HG03175 (cell line): ENCODE measurements around the gene MUC4.
"Not testable (repeated sequence)": the region's sequence is repeated elsewhere in the genome, so short reads cannot be mapped to it uniquely, and the experiment has no call there.

Source experiments
- ATAC-seq: cut with Tn5 transposase; IDR thresholded peaks from one replicate; pipeline ENCODE4 v1.9.1; 2021; ENCODE audit warnings: mild to moderate bottlenecking, moderate library complexity; ENCODE audit not compliant: unreplicated experiment

MUC4 gene

DNA sequence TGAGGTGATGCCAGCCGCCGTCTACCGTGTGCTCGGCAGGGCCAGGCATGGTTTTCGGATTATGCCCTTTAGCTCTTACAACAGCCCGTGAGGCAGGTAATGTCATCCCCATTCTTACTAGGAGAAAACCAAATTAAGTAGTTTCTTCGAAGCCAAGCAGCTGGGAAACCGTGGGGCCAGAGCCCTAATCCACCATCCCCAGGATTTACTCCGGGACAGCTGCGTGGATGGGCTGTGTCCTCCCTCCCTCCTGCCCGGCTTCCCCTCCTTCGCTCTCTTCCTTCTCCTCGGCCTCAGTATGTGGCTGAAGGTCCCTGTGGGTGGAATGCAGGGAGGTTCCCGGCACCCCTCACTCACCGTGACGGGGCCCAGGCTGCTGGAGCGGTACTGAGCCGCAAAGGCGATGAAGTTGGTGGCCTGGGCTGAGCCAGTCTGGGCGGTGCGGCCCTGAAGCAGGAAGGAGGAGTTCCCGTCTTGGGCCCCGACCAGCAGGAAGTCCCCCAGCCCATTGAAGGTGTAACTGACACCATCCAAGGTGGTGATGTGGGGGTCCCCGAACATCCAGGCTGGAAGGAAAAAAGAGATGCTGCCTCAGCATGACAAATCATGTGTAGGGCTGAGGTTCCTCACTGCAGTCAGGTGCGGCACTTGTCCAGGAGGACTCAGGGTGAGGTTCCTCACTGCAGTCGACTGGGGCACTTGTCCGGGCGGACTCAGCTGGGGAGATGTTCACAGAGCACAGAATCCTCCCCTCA lies 48.5 kb downstream of the MUC4 start:
- no peak for ATAC-seq

DNA sequence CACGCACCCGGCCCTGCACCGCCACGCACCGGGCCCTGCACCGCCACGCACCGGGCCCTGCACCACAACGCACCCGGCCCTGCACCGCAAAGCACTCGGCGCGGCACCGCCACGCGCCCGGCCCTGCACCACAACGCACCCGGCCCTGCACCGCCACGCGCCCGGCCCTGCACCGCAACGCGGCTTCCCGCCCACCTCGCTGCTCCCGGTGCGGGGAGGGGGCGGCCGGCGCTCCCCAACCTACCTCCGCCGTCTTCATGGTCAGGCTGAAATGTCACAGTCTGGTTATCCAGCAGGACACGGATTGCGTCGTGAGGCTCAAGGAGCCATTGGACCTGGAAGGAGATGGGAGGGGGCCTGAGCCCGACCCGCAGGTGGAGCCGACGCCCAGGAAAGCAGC lies 49.1 kb downstream of the MUC4 start:
- ATAC-seq = no peak

DNA sequence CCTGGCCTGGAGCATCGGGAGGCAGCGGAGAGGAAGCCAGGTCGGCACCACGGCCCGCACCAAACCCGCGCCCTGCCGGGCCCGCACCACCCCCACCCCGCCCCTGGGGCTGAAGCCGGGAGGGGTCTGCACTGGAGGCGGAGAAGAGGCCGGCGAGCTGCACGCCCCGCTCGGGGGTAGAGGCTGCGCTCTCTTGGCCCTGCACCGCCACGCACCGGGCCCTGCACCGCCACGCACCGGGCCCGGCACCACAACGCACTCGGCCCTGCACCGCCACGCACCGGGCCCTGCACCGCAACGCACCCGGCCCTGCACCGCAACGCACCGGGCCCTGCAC lies 49.5 kb downstream of the MUC4 start:
- no peak for ATAC-seq

DNA sequence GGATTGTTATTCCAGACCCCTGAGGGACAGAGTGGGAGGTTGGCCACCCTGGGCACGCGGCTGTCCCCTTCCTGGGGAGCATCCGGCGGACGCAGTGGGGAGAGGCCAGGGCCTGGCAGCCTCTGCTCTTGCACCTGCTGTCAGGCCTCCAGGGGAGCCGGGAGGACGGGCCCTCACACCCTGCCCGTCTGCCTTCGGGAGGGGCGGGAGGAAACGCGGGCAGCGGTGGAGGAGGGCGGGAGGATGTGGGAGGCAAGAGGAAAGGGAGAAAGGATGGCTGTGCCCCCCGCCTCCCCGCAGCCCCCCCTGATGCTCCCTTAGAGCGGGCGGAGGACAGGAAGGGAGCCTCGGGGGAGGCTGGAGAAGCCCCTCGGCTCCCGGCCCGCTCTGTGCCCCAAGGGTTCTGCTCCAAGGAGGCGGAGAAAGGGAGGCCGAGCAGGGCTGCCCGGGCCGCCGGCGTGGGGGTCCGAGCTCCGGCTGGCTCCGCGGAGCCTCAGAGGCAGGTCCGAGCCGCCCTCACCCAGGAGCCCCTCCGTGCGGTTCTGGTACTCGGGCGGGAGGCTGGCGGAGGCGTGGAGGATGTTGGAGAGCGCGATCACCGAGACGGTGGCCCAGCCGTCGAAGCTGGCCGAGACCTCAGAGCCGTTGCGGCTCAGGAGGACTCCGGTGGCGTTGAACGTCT lies 50.0 kb downstream of the MUC4 start:
- no peak for ATAC-seq

DNA sequence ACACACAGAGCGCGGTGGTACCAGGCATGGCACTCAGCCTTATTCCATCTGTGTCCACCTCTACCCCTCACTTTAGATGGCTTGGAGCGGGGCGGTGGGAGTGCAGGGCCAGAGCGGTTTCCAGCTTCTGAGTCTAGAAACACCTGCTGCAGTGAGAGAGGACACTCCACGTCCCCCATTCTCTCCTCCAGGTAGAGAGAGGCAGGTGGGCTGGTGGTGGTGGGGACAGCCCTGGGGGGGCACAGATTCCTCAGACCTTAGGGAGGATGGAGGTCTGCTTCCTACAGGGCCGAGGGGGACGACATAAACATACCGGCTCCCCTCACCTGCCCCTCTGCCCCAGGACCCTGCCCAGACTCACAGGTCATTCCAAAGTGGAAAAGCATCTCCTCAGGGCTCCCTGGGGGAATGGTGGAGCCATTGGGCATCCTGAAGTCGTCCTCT lies 50.6 kb downstream of the MUC4 start:
- ATAC-seq = no peak

DNA sequence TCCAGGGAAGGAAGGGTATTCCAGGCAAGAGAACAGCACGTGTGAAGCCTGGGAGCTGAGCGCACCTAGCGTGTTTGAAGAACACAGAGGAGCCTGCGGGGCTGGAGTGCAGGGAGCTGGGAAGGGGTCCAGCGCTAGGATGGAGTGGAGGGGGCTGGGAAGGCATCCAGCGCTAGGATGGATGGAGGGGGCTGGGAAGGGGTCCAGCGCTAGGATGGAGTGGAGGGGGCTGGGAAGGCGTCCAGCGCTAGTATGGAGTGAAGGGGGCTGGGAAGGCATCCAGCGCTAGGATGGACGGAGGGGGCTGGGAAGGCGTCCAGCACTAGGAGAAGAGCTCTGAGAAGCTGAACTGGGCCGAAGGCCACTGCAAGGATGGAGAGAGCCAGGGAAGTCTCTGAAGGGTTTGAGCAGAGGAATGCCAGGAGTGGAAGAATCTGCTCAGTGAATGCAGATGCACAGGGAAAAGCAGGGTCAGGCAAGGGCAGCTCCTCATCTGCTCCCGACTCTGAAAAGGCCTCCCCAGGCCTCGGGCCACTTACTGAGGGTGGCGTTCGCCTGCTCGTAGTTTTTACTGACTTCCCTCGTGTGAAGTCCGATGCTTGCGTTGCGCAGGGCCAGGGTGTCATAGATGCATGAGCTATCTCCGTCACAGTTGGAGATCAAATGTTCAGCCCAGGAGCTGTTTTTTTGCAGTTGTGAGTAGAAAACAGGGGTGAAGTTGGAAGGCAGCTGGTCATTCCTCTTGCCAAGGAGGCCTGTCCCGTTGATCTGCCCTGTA lies 51.2 kb downstream of the MUC4 start:
- no peak for ATAC-seq

DNA sequence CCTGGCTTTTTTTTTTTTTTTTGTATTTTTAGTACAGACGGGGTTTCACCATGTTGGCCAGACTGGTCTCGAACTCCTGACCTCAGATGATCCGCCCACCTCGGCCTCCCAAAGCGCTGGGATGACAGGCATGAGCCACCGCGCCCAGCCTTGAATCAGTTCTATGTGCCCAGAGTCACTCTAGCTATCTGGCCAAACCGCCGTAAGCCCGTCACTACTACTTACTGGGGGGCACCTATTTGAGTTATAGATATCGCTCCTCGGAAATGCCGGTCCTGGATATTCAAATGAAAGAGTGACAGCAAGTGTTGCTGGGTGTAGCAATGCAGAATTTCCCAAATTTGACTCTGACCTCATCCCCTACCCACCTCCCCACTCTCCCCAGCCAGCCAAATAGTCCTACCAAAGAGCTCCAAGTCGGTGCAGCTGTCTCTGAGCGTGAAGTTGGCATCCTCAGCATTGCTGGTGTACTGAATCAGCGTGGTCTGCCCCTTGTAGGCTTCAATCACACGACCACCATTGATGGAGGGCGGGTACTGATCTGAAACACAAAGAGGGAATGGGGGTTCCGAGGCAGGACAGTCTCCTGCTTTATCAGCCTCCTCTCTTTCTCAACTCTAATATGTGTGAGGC lies 52.9 kb downstream of the MUC4 start:
- no peak for ATAC-seq

DNA sequence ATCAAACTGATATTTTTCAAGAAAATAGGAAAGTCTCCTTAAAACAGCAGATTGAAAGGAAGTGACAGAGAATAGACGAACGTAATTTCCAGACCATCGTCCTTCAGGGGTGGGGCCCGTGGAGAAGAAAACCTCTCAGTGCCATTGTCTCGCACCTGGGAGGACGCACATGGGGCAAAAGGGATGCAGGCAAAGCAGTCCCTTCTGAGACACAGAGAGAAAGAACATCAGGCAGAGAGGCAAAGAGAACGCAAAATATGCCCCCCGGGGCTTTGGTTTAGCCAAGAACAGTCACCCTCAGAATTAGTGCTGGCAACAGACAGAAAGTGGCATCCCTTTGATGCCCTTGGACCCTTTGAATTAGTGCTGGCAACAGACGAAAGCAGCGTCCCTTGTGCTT lies 53.9 kb downstream of the MUC4 start:
- ATAC-seq = no peak

DNA sequence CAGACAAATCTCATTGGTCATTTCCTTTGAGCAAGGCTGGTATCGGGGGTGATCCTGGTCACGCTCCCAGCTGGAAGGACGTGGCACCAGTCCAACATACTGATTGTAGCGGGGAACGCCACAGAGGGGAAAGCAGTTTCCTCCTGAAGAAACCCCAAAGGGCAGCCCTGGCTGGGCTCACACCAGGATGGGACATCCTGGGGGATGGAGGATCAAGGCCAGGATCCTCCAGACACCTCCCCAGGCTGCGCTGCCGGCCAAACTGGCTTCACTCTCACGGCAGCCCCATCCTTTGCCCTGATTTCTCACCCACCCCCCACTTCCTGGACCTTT lies 54.3 kb downstream of the MUC4 start:
- ATAC-seq = no peak

DNA sequence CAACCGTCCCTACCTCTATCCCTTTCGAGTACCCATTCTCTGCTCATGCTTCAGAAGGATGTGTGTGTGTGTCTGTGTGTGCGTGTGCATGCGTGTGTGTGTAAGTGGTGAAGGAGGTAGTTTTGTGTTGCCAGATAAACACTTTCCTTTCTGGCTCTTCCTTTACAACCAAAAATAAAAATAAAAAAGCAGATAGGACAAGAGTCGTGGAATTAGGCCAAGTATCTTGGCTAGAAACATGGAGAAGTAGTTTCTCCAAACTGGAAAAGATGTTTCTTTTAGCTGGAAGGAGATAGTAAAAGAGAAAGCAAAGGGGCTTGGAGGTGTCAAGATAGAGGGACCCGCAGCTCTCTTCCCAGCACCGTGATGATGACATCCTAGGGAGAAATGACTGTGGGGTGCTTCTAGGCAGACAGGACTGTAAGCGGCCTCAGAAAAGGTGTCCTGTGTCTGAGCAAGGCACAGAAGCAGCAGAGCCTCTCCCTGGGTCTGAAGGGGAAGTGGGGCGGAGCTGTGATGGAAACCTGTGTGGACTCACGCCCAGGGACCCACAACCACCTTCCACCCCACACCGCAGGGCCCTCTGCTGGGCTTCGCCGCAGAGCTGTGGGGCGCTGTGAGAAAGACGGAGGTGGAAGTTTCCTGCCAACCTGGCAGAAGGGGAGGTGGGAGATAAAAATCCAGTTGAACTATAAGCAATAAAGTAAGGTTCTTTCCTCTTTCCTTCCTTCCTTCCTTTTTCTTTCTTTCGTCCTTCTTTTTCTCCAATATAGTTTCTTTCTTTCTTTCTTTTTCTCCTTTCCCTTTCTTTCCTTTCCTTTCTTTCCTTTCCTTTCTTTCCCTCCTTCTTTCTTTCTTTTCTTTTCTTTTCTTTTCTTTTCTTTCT lies 55.7 kb downstream of the MUC4 start:
- ATAC-seq = no peak

DNA sequence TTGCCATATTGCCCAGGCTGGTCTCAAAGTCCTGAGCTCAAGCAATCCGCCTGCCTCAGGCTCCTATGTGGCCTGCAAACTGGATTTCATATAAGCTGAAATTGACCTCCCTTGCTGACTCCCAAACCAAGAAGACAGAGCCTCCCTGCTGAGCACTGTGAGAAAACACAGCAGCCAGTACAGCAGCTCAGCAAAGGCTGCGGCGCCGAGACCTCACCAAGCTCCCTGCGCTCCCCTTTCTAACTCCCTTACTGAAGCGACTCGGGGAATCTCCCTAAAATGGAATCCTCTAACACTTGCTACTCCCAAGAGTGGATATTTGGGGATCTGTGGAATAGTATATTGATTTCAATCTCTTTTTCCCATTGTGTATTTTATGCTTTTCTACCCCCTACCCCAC lies 56.3 kb downstream of the MUC4 start:
- ATAC-seq = no peak

DNA sequence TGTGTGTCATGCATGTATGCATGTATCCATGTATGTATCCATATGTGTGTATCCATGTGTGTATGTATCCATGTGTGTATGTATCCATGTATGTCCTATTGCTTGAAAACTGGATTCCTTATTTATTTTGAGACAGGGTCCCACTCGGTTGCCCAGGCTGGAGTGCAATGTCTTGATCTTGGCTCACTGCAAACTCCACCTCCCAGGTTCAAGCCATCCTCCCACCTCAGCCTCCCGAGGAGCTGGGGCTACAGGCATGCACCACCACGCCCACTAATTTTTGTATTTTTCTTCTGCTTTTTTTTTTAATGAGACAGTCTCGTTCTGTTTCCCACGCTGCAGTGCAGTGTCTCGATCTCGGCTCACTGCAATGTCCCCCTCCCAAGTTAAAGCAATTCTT lies 56.8 kb downstream of the MUC4 start:
- ATAC-seq = no peak

DNA sequence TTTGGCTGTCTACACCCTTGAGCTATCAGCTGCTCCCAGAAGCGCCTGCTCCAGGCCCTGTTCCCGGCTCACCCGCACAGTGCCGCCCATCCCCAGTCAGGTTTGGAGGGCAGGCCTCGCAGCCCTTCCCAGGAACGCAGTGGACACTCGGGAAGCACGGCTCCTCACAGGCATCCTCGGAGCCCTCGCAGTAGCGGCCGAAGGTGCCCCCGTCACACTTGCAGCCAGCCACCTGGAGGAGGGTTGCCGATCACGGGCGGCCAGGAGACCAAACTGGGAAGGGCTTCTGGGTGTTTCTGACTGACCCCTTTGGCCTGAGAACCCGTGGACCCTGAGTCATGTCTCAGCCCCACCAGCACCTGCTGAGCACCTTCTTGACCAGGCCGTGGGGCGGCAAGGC lies 57.6 kb downstream of the MUC4 start:
- ATAC-seq = no peak

DNA sequence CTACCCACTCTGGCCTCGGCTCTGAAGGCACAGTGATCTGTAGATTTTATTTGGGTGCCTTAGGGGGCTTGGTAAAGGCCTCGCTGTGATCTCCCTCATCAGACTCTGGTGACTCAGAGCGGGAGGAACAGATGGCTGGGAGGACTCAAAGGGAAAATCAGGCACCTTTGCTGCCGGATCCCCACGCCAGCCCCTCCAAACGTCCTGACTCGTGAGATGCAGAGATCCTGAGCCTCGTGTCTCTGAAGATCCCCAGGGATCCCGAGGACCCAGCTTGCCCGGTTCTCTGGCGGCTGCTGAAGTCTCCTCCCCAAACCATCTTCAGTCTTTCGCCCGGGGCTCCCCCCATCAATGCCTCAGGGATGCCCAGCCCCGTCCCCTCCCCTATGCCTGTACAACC lies 58.1 kb downstream of the MUC4 start:
- ATAC-seq = no peak

DNA sequence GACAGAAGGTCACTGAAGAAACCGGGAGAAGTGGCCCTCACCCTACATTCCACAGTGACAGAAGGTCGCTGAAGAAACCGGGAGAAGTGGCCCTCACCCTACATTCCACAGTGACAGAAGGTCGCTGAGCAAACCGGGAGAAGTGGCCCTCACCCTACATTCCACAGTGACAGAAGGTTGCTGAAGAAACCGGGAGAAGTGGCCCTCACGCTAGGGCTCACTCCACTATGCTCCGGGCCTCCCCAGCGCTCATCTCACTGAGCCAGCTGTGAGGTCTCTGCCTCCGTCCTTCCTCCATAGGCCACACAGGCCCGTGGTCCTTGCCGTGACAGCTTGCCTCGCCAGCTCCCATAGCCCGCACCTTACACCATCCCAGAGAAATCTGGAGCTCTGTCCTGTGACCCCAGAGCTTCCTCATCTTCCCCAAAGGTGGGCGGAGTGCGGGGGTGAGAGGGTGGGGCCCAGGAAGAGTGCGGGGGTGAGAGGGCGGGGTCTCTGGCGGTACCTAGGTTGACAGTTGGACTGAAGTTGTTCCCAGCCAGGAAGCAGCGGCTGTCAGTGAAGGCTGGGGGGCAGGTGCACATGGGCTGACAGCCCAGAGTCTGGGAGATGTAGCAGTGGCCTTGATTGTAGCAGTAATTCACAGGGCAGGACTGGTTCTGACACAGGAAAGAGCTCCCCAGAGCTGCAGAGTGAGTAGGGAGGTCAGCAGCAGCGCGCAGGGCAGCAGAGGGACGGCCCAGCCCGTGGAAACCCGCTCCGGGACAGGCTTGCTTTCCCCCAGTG lies 59.0 kb downstream of the MUC4 start:
- no peak for ATAC-seq

DNA sequence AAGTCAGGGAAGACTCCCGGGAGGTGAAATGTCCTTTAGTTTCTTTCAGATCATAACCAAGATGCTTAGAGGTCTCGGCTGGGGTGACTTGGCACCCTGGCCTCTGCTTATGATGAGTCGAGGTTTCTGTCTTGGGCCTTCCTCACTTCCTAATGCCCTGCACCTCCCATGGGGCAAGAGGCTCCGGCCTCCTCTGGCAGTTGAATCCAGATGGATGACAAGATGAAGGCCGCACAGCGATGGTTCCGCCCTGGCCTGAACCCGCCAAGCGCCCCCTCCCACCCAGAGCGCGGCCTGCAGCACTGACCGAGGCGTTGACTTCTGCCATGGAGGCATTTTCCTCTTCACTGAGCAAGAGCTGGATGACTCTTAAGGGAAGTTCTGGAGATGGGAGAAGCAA lies 59.7 kb downstream of the MUC4 start:
- ATAC-seq = no peak

DNA sequence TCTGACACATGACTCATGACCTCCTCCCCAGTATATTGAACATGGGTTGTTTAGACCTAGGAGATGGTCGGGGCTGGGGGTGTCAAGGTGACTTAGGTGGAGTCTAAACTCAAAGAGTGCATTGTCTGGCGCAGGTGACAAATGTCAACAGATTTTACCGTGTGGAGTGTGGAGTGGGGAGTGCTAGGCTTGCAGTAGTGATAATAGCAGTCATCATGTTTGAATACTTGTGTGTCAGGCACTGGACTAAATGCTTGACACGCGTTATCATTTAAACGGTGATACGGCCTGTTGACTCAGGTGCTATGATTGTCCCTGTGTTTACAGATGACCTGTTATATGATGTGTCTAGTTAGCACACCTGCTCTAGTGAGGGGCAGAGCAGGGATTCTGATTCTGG lies 60.2 kb downstream of the MUC4 start:
- ATAC-seq = no peak

DNA sequence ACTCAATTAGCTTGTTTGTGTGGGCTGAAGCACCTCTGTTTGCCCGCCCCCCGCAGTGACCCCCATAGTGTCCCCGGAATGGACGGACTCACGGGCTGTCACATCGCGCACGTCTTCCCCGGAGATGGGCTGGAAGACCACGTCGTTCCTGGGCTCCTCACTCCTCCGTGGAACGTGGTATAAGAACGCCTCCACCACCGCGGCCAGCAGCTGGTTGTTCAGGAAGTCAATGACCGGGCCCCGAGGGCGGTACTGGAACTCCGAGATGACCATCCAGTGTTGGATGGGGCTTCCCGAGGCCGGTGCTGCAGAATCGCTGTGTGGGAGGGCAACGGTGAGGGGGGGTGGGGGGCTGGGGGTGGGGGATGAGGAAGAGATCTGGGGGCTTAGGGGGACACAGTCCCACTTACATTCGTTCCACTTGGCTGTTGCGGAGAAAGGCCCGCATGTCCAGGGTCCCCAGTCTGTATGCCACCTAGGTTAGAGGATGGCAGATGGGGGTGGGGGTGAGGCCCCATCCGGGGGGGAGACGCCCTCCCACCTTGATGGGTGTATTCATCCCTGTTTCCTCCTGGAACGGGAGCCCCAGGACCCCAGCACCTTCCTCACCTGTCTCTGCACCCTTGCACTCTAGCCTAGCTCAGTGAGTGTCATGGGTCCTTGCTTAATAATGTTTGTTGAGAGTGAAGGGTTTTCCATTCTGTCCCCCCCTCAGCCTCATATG lies 60.8 kb downstream of the MUC4 start:
- ATAC-seq = no peak

DNA sequence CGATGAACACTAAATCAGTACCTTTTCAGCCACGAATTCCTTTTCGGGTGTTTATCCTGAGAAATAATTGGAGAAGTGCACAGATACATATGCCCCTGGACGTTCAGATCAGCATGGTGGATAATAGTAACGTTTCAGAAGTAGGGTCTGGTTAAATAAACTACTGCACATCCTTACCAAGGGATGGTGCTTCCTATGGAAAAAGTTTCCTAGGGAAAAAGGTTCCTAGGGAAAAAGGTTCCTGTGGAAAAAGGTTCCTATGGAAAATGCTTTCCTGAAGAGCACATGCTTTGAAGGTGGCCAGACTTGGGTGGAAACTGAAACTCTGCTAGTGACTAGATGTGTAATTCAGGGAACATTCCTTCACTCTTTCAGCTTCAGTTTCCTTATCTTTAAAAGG lies 62.6 kb downstream of the MUC4 start:
- ATAC-seq = not testable (repeated sequence)
